Ovary (tissue), 3 donors: ENCODE data around the gene CELA3A.

Experiments
- CTCF ChIP-seq, 3 donors: fragments of 450-650 bp in 2 of 3; fragments of 200-600 bp in 1 of 3; IDR thresholded peaks; one replicate each; pipeline versions ENCODE4 v1.5.1 to v1.8.0; 2016 to 2022; ENCODE audit warnings: antibody characterized with exemption in 3 of 3, mild to moderate bottlenecking in 1 of 3
- POLR2A ChIP-seq: fragments of 450-650 bp; IDR thresholded peaks from one replicate; pipeline ENCODE4 v1.6.1; 2017; ENCODE audit warnings: antibody characterized with exemption, mild to moderate bottlenecking, moderate library complexity
- donor health status: DM: no; HTN: no; CAD: no.

GRCh38 chr1:21952786-21953520 lies 48.5 kb upstream of the CELA3A start:
- TF ChIP-seq POLR2A = no peak
- no peak for TF ChIP-seq CTCF (IDR thresholded peaks at IDR 0.05)
